ENCODE data around the gene DEK. TPM values are rescaled to one million over a fixed set of nuclear protein-coding genes. Genes with fewer than 3 reads are reported as not detected.

DEK gene, protein sequence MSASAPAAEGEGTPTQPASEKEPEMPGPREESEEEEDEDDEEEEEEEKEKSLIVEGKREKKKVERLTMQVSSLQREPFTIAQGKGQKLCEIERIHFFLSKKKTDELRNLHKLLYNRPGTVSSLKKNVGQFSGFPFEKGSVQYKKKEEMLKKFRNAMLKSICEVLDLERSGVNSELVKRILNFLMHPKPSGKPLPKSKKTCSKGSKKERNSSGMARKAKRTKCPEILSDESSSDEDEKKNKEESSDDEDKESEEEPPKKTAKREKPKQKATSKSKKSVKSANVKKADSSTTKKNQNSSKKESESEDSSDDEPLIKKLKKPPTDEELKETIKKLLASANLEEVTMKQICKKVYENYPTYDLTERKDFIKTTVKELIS
- 37.7 and 41.5 TPM in 2 replicates for total RNA-seq

DNA sequence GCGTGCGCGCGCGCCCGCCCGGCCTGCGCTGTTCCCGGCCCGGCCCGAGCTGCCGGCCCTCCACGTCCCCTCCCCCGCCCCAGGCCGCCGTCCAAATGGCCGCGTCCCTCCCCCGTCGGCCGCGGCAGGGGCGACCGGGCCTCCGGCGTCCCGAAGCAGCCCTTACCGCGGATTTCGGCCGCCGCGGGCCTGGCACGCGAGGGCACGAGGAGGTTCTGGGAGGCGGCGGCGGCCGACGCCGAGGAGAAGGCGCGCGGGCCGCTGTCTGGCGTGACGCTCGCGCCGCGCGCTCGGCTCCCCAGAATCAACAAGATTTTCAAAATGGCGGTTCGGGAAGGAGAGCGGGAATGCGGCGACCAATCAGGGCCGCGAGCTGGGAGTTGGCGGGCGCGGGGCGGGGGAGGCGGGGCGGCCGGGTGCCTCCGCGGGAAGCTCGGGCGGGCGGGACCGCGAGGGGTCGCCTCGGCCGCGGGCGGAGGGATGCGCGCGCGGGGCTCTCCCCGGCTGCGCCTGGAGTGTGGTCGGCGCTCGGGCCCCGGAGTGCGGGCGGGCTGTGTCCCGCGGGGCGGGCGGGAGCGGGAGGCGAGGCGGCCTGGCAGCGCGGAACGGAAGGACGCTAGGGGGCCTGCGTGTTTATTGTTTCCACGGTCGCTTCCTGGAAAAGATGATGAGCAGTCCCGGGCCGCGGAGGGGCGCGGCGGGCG lies at the start of gene DEK:
Gene DEK, minus strand, starts transcription at position 312 of the 704 bp plus-strand sequence. CDS start 543 bp downstream, outside the sequence.

Other genes with a start within 250 kb of the DEK start
- gene NHLRC1, start 141.9 kb downstream of the DEK start, total RNA-seq = 1.9 and 2.2 TPM in 2 replicates
- gene TPMT, start 109.5 kb downstream of the DEK start, total RNA-seq = 4.7 and 7.6 TPM in 2 replicates
- 4.3 and 7.0 TPM in 2 replicates for gene KDM1B, start 109.1 kb downstream of the DEK start, total RNA-seq
- 0.72 and 3.2 TPM in 2 replicates for gene RNF144B, start 122.8 kb upstream of the DEK start, total RNA-seq